HUES6 (cell line): ENCODE data around the gene GPR150.
A peak's percentile ranks its signal among the peaks of the same experiment; 100 is the strongest.

Experiments
- H3K27ac ChIP-seq: 2 replicates; pipeline ENCODE4 v1.7.0; 2013; ENCODE audit warnings: low read depth, mild to moderate bottlenecking, low read length, inconsistent platforms
- H3K27me3 ChIP-seq: 2 replicates; pipeline ENCODE4 v1.6.1; 2013; ENCODE audit warnings: low read length; ENCODE audit not compliant: control insufficient read depth, insufficient read depth
- H3K36me3 ChIP-seq: 2 replicates; pipeline ENCODE4 v1.6.1; 2013; ENCODE audit warnings: low read length; ENCODE audit not compliant: control insufficient read depth, insufficient read depth
- H3K4me1 ChIP-seq: 2 replicates; pipeline ENCODE4 v1.6.1; 2013; ENCODE audit warnings: low read length; ENCODE audit not compliant: control insufficient read depth, insufficient read depth
- H3K4me3 ChIP-seq: 2 replicates; pipeline ENCODE4 v1.5.1; 2013; ENCODE audit warnings: low read depth, low read length
- H3K9ac ChIP-seq: one replicate; pipeline ENCODE4 v1.6.1; 2013; ENCODE audit warnings: mild to moderate bottlenecking, low read length
- H3K9me3 ChIP-seq: 2 replicates; pipeline ENCODE4 v1.6.1; 2013; ENCODE audit warnings: low read depth, low read length; ENCODE audit not compliant: control insufficient read depth, insufficient read depth

The GPR150 gene

GRCh38 chr5:95620030-95620869, at the start of gene GPR150:
TSS of gene GPR150 (plus strand) at chr5:95620087. CDS start at chr5:95620276, 189 bp downstream.
- 0 out of 2 replicates have a peak, but pooled peaks cover 8% of the 10 kb centered on the region for H3K4me1 ChIP-seq
- H3K36me3 ChIP-seq = no peaks in the 10 kb centered on the region
- H3K9me3 ChIP-seq = no peaks in the 10 kb centered on the region
- H3K4me3 ChIP-seq = peak within 1 kb of the TSS; percentile 61
- no peak within 1 kb of the TSS for H3K27ac ChIP-seq
- peak within 1 kb of the TSS; percentile 45 for H3K9ac ChIP-seq
- peaks cover 63% of the 10 kb centered on the region for H3K27me3 ChIP-seq

GRCh38 chr5:95572016-95572415, 47.9 kb upstream of the GPR150 start:
- H3K27me3 ChIP-seq = no peaks in the 10 kb centered on the region
- H3K27ac ChIP-seq = no peak overlapping the region
- peaks cover 8% of the 10 kb centered on the region for H3K36me3 ChIP-seq

DNA sequence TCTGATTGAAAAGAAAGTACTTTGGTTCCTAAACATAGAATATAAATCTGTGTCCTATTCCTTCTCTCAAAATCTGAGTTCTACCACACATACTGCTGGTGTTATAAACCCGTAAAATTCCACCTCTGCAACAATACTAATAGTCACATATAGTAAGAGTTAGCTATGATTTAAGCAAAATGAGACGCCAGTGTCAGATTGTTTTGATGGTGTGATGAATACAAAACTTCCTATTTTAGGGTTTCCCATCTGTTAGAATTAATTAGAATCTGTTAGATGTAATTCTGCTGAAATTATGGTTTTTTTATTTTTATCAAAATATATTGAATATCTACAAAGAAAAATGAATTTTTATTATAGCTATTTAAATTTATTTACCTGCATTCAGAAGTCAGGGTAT, 38.3 kb upstream of the GPR150 start:
- no peak overlapping the region for H3K4me3 ChIP-seq
- H3K9me3 ChIP-seq = no peaks in the 10 kb centered on the region
- H3K9ac ChIP-seq = no peak overlapping the region
- H3K4me1 ChIP-seq = no peaks in the 10 kb centered on the region
- H3K36me3 ChIP-seq = no peaks in the 10 kb centered on the region
- H3K27ac ChIP-seq = no peak overlapping the region
- H3K27me3 ChIP-seq = no peaks in the 10 kb centered on the region

More at GRCh38 chr5:95572016-95572415, 47.9 kb upstream of the GPR150 start:
- Histone ChIP-seq H3K9ac (no peak overlapping the region), H3K4me1 (no peaks in the 10 kb centered on the region), H3K9me3 (no peaks in the 10 kb centered on the region), H3K4me3 (no peak overlapping the region)

DNA sequence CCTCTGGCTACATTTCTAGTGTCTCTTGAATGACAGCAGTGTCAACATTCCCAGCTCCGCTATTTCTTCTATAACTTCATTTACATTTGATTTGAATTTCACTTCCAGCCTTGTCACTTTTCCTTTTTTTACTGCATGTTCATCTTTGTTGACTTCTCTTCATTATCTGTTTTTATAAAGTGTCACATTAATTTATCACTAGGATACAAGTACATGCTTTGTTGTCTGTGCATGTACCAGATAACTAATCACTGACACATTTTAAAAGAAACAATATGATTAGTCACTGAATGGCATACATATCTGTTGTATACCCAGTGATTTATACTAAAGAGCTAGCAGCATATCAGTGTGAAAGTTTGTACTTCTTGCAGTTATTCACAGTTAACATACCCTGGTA, 35.9 kb upstream of the GPR150 start:
- H3K9ac ChIP-seq = no peak overlapping the region
- H3K27me3 ChIP-seq = no peaks in the 10 kb centered on the region
- no peaks in the 10 kb centered on the region for H3K4me1 ChIP-seq
- H3K36me3 ChIP-seq = no peaks in the 10 kb centered on the region
- H3K4me3 ChIP-seq = no peak overlapping the region
- no peaks in the 10 kb centered on the region for H3K9me3 ChIP-seq
- H3K27ac ChIP-seq = no peak overlapping the region

DNA sequence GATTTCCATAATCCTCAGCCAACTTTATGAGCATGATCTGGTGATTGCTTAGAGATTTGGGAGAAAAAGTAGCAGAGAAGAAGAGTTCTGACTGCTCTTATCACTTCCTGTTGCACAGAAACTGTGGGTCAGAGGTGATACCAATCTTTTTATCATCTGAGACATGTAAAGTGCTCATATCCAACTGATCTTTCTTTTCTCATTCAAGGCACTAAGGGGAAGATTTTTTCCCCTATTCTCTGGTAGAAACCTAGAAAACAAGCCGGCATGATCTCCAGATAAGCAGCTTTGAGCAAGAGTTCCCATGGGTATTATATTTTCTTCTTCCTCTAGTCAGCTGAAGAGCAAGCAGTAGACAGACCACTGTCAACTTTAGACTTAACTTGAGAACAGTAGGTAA, 29.0 kb upstream of the GPR150 start:
- Histone ChIP-seq H3K9ac (no peak overlapping the region), H3K36me3 (no peaks in the 10 kb centered on the region)

DNA sequence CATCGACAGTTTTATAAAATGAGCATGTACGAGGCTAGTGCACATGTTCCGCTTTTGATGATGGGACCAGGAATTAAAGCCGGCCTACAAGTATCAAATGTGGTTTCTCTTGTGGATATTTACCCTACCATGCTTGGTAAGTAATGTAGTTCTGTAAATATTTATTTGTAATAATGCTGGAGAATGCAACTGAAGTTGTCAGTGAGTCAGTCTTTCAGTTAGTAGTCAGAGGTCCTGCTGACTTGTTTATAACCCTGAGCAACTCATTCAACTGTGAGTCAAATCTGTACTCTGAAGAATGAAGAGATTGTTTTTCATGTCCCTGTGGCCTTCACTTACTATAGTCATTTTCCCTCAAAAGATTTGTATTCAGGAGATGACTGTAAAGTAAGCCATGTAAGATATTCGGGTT, 28.4 kb upstream of the GPR150 start:
- Histone ChIP-seq H3K27ac (no peak overlapping the region), H3K4me1 (0 out of 2 replicates have a peak, but pooled peaks cover 2% of the 10 kb centered on the region), H3K9me3 (no peaks in the 10 kb centered on the region), H3K27me3 (no peaks in the 10 kb centered on the region), H3K9ac (no peak overlapping the region), H3K4me3 (no peak overlapping the region), H3K36me3 (no peaks in the 10 kb centered on the region)

More for the DNA sequence above, 29.0 kb upstream of the GPR150 start:
- Histone ChIP-seq H3K4me3 (no peak overlapping the region), H3K27ac (no peak overlapping the region), H3K4me1 (0 out of 2 replicates have a peak, but pooled peaks cover 2% of the 10 kb centered on the region), H3K9me3 (no peaks in the 10 kb centered on the region), H3K27me3 (no peaks in the 10 kb centered on the region)

- Histone ChIP-seq H3K4me1 (no peaks in the 10 kb centered on the region), H3K27me3 (no peaks in the 10 kb centered on the region), H3K4me3 (no peak overlapping the region), H3K36me3 (no peaks in the 10 kb centered on the region), H3K9me3 (no peaks in the 10 kb centered on the region), H3K27ac (no peak overlapping the region), H3K9ac (no peak overlapping the region)
Measured at GRCh38 chr5:95595289-95595931, 24.5 kb upstream of the GPR150 start.

GRCh38 chr5:95599252-95599651, 20.6 kb upstream of the GPR150 start:
- no peaks in the 10 kb centered on the region for H3K4me1 ChIP-seq
- H3K27me3 ChIP-seq = no peaks in the 10 kb centered on the region
- no peaks in the 10 kb centered on the region for H3K9me3 ChIP-seq
- H3K4me3 ChIP-seq = no peak overlapping the region
- 0 out of 2 replicates have a peak, but pooled peaks cover 6% of the 10 kb centered on the region for H3K36me3 ChIP-seq
- no peak overlapping the region for H3K9ac ChIP-seq
- no peak overlapping the region for H3K27ac ChIP-seq

GRCh38 chr5:95600557-95600956, 19.3 kb upstream of the GPR150 start:
- no peak overlapping the region for H3K4me3 ChIP-seq
- no peak overlapping the region for H3K9ac ChIP-seq
- no peaks in the 10 kb centered on the region for H3K27me3 ChIP-seq
- H3K9me3 ChIP-seq = no peaks in the 10 kb centered on the region
- no peak overlapping the region for H3K27ac ChIP-seq
- no peaks in the 10 kb centered on the region for H3K4me1 ChIP-seq
- H3K36me3 ChIP-seq = 0 out of 2 replicates have a peak, but pooled peaks cover 6% of the 10 kb centered on the region

- Histone ChIP-seq H3K9ac (no peak overlapping the region), H3K4me1 (no peaks in the 10 kb centered on the region)
Measured at GRCh38 chr5:95605786-95606185, 14.1 kb upstream of the GPR150 start.

GRCh38 chr5:95606419-95606818, 13.5 kb upstream of the GPR150 start:
- H3K9me3 ChIP-seq = no peaks in the 10 kb centered on the region
- no peaks in the 10 kb centered on the region for H3K36me3 ChIP-seq
- no peaks in the 10 kb centered on the region for H3K4me1 ChIP-seq
- no peak overlapping the region for H3K27ac ChIP-seq
- H3K4me3 ChIP-seq = no peak overlapping the region
- H3K27me3 ChIP-seq = no peaks in the 10 kb centered on the region
- H3K9ac ChIP-seq = no peak overlapping the region

More at GRCh38 chr5:95605786-95606185, 14.1 kb upstream of the GPR150 start:
- no peak overlapping the region for H3K27ac ChIP-seq
- no peak overlapping the region for H3K4me3 ChIP-seq
- H3K36me3 ChIP-seq = 0 out of 2 replicates have a peak, but pooled peaks cover 5% of the 10 kb centered on the region
- H3K27me3 ChIP-seq = no peaks in the 10 kb centered on the region
- no peaks in the 10 kb centered on the region for H3K9me3 ChIP-seq
